HG03060 (cell line): Measurements from ENCODE around the gene ARHGAP22.

Experiments used
- ATAC-seq: cut with Tn5 transposase; IDR thresholded peaks from one replicate; pipeline ENCODE4 v1.9.1; 2021; ENCODE audit warnings: low read depth, moderate number of reproducible peaks; ENCODE audit not compliant: unreplicated experiment

Gene ARHGAP22

DNA sequence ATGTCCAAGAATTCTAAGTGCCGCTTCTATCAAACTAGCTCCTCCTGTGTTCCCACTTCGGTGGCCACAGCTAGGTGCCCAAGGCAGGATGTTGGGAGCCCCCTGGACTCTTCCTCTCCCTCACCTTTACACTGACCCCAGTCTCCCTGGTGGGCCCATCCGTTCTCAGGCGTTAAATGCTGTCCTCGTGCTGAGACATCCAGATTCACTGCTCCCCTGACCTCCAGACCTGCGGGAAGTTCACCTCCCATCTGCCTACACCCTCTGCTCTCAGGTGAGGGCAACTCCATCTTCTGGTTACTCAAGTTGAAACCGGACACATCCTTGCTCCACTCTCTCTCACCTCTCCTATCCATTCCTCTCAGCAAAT, 114.3 kb downstream of the ARHGAP22 start:
- no peak for ATAC-seq

GRCh38 chr10:48489099-48489498, 115.8 kb downstream of the ARHGAP22 start:
- ATAC-seq: no peak

- no peak for ATAC-seq
Observed at GRCh38 chr10:48487244-48487643, 117.6 kb downstream of the ARHGAP22 start.

GRCh38 chr10:48485711-48486110, 119.2 kb downstream of the ARHGAP22 start:
- ATAC-seq: no peak

- ATAC-seq: no peak
Observed at GRCh38 chr10:48484911-48485310, 120.0 kb downstream of the ARHGAP22 start.

GRCh38 chr10:48482207-48482606, 122.7 kb downstream of the ARHGAP22 start:
- no peak for ATAC-seq

DNA sequence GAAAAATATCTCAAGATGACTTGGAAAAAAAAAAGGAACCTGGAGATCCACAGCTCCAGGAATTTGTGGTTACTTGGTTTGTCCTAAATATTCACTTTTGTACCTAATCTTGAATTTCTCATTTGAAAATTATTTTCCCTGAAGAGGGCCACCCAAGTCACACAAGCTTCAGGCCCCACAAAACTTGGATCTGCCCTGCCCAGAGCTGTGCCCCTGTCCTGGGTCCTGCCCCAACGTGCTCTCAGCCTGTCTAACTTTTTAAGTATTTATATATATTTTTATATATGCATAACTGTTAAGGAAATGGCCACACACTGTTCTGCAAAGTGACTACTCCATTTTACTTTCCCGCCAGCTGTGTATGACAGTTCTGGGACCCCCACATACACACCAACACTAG, 123.5 kb downstream of the ARHGAP22 start:
- no peak for ATAC-seq

GRCh38 chr10:48480397-48481374, 124.2 kb downstream of the ARHGAP22 start:
- no peak for ATAC-seq

- no peak for ATAC-seq
Observed at GRCh38 chr10:48478980-48479811, 125.7 kb downstream of the ARHGAP22 start.

- no peak for ATAC-seq
Observed at GRCh38 chr10:48478469-48478868, 126.4 kb downstream of the ARHGAP22 start.

DNA sequence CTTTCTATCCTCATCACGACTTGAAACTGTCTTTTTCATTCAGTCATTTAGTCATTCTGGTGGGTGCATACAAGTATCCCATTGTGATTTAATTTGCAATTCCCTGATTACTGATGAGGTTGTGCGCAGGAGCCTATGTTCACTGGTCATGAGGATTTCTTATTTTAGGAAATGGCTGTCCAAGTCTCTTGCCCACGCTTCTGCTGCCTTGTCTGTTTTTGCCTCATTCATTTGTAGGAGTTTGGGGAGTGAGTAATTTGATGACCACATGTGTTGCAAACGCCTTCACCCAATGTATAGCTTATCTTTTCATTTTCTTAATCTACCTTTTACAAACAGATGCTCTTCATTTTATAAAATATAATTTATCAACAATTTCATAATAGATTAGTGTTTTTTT, 127.3 kb downstream of the ARHGAP22 start:
- ATAC-seq: no peak

DNA sequence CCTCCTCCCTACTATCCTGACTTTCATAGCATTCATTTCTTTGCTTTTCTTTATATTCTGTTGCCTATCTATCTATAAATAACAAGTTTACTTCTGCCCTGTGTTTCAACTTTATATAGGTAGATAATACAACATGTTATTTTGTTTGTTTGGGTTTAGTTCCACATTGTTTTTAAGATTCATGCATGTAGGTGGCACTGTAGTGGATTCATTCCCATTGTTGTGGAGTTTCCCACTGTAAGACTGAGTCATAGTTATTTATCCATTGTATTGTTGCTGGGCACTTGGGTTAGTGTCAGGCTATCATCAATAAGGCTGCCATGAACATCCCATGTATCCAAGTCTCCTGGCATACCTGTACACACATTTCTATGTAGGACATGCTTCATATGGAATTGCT, 127.7 kb downstream of the ARHGAP22 start:
- no peak for ATAC-seq

DNA sequence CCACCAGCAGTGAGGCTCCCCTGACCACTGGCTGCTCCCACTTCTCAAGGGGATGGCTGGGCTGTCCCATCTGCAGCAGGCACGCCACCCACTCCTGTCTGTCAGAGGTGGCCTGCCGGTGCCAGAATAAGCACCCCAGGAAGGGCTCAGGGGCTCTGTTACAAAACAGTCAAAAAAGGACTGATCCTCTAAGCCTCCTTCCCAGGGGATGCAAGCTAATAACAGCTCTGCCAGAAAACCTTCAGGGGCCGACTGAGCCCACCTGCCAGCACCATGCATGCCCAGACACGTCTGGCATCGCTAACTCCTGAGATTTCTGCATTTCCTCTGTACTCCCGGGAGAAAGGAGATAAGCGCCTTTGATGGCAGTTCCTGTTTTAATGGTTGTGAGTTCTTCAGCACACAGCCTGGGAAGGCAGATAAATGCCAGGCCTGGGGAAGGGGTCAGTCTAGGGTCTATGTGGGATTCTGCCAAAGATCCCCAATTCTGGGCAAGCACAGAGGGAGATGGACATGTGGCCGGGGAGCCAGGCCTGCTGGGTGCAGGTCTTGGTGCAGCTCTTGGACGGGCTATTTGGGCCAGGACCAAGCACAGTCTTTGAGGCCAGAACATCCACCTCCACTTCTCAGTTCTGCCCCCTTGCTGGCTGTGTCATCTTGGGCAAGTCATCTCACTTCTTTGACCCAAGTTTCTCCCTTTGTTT, 128.4 kb downstream of the ARHGAP22 start:
- no peak for ATAC-seq

GRCh38 chr10:48475943-48476278, 129.0 kb downstream of the ARHGAP22 start:
- no peak for ATAC-seq

DNA sequence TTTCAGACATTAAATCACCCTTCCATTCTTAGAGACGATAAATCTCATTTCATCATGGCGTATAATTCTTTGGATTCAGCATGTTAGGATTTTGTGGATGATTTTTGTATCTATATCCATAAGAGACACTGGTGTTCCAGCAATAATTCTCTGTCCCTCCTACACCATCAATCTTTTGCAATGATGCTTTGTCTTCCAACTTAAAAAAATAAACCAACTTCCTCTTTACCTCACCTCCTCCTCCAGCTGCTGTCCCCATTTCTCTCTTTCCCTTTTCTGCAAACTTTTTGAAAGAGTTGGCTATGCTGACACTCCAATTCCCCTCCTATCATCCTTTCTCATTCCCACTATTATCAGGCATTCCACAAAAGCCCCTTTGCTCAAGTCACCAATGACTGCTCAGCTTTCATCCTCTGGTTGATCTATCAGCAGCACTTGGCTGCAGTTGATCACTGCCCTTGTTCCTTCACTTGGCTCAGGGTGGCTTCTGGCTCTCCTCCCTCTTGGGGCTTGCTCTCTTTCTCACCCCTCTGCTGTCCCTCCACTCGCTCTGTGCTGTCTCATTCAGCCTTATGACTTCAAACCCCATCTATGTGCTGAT, 130.0 kb downstream of the ARHGAP22 start:
- no peak for ATAC-seq

- ATAC-seq: no peak
Observed at GRCh38 chr10:48473704-48474103, 131.2 kb downstream of the ARHGAP22 start.

GRCh38 chr10:48472501-48473069, 132.3 kb downstream of the ARHGAP22 start:
- ATAC-seq: no peak

- ATAC-seq: no peak
Observed at GRCh38 chr10:48470893-48471805, 133.7 kb downstream of the ARHGAP22 start.
